GM19438 (cell line): ENCODE measurements around the gene UBE2D3.

ENCODE experiments used
- ATAC-seq: cut with Tn5 transposase; IDR thresholded peaks from one replicate; pipeline ENCODE4 v1.9.1; 2021; ENCODE audit warnings: low read depth; ENCODE audit not compliant: unreplicated experiment

UBE2D3 gene

GRCh38 chr4:102759831-102760644 lies 67.3 kb downstream of the UBE2D3 start:
- ATAC-seq = peak; percentile 55

GRCh38 chr4:102758241-102759160 lies 68.8 kb downstream of the UBE2D3 start:
- no peak for ATAC-seq

GRCh38 chr4:102757681-102758080 lies 69.7 kb downstream of the UBE2D3 start:
- no peak for ATAC-seq

- no peak for ATAC-seq
These were observed 73.3 kb downstream of the UBE2D3 start for GRCh38 chr4:102754044-102754443.

- no peak for ATAC-seq
These were observed 75.4 kb downstream of the UBE2D3 start for GRCh38 chr4:102751941-102752340.
